ENCODE measurements around the gene HMGCS1.

DNA sequence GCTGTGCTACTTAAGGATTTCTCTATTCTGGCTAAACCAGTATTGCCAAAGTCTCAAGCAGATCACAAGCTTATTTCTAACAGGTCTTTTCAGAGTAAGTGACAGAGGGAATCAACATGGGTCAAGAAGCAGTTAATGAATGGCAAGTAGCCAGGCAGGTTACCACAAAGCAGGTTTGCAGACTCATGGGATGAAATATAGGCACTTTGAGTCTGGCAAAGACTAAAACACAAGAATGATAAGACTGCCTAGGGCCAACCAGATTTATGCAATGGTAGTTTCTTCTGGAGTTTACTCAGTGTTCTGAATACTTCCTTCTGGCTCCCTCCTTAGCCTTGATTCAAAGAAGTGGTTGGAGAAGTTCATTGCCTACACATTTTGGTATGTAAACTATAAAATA is 3.6 kb downstream of the HMGCS1 start:
- TF ChIP-seq, protein P1, sequence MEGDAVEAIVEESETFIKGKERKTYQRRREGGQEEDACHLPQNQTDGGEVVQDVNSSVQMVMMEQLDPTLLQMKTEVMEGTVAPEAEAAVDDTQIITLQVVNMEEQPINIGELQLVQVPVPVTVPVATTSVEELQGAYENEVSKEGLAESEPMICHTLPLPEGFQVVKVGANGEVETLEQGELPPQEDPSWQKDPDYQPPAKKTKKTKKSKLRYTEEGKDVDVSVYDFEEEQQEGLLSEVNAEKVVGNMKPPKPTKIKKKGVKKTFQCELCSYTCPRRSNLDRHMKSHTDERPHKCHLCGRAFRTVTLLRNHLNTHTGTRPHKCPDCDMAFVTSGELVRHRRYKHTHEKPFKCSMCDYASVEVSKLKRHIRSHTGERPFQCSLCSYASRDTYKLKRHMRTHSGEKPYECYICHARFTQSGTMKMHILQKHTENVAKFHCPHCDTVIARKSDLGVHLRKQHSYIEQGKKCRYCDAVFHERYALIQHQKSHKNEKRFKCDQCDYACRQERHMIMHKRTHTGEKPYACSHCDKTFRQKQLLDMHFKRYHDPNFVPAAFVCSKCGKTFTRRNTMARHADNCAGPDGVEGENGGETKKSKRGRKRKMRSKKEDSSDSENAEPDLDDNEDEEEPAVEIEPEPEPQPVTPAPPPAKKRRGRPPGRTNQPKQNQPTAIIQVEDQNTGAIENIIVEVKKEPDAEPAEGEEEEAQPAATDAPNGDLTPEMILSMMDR (IDR thresholded peaks at IDR 0.05), result no peak
- no peak for TF ChIP-seq POLR2A (IDR thresholded peaks at IDR 0.05)

All from uterus (tissue), 2 donors.